ENCODE results near the gene ANKRD33B. TPM values are rescaled to one million over a fixed set of nuclear protein-coding genes. Genes with fewer than 3 reads are reported as not detected.

ANKRD33B gene
- total and polyA plus RNA-seq, 2 of the 13 experiments (the other 11 are each of a cell fraction or from before 2014, with no cell fraction given), result 0.02 TPM; not detected in 1

DNA sequence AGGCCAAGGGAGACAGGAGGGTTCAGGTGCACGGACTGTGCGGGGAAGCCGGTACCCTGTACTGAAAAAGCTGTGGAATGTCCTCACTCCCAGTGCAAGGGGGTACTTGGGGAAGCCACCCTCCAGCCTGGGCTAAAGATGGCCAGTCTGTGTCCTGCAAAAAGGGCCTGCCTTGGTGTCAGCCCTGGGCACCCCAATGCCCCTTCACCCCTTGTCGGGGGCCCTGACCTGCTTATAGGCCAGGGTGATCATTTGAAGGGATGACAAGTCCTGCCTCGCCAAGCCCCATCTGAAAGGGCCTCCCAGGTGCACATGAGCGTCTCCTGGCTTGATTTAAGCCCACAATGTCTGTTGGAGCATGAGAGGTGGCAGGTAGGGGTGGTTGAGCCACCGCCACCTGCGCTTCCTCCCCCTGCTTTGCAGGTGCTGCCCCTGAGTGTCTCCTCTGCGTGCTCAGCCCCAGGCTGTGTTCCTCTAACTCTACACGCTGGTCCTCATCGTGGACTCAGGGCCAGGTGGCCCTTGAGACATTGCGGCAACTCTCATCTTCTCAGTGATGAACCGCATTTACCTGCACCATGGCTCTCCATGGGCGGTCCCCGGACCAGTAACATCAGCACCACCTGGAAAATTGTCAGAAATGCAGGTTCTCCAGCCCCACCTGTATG is 97.0 kb downstream of the ANKRD33B start:
- FAIRE-seq, result no peak
- TF ChIP-seq ZBTB1 (CRISPR knock-in tag; IDR thresholded peaks at IDR 0.05; ENCODE audit: borderline replicate concordance) (no peak), ZNF558 (CRISPR knock-in tag; IDR thresholded peaks at IDR 0.05; ENCODE audit: borderline replicate concordance) (no peak)
- TF ChIP-seq, protein P1, sequence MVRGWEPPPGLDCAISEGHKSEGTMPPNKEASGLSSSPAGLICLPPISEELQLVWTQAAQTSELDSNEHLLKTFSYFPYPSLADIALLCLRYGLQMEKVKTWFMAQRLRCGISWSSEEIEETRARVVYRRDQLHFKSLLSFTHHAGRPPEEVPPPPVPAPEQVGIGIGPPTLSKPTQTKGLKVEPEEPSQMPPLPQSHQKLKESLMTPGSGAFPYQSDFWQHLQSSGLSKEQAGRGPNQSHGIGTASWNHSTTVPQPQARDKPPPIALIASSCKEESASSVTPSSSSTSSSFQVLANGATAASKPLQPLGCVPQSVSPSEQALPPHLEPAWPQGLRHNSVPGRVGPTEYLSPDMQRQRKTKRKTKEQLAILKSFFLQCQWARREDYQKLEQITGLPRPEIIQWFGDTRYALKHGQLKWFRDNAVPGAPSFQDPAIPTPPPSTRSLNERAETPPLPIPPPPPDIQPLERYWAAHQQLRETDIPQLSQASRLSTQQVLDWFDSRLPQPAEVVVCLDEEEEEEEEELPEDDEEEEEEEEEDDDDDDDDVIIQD (CRISPR knock-in tag; IDR thresholded peaks at IDR 0.05; ENCODE audit: low read depth), result no peak
- TF ChIP-seq, protein P2, sequence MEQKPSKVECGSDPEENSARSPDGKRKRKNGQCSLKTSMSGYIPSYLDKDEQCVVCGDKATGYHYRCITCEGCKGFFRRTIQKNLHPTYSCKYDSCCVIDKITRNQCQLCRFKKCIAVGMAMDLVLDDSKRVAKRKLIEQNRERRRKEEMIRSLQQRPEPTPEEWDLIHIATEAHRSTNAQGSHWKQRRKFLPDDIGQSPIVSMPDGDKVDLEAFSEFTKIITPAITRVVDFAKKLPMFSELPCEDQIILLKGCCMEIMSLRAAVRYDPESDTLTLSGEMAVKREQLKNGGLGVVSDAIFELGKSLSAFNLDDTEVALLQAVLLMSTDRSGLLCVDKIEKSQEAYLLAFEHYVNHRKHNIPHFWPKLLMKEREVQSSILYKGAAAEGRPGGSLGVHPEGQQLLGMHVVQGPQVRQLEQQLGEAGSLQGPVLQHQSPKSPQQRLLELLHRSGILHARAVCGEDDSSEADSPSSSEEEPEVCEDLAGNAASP (CRISPR knock-in tag; IDR thresholded peaks at IDR 0.05; ENCODE audit: borderline replicate concordance), result no peak
- TF ChIP-seq, protein P3, sequence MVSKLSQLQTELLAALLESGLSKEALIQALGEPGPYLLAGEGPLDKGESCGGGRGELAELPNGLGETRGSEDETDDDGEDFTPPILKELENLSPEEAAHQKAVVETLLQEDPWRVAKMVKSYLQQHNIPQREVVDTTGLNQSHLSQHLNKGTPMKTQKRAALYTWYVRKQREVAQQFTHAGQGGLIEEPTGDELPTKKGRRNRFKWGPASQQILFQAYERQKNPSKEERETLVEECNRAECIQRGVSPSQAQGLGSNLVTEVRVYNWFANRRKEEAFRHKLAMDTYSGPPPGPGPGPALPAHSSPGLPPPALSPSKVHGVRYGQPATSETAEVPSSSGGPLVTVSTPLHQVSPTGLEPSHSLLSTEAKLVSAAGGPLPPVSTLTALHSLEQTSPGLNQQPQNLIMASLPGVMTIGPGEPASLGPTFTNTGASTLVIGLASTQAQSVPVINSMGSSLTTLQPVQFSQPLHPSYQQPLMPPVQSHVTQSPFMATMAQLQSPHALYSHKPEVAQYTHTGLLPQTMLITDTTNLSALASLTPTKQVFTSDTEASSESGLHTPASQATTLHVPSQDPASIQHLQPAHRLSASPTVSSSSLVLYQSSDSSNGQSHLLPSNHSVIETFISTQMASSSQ (IDR thresholded peaks at IDR 0.05; ENCODE audit: low read depth), result no peak
- TF ChIP-seq, protein P3 (CRISPR knock-in tag; IDR thresholded peaks at IDR 0.05; ENCODE audit: borderline replicate concordance), result no peak
- TF ChIP-seq, protein P4, sequence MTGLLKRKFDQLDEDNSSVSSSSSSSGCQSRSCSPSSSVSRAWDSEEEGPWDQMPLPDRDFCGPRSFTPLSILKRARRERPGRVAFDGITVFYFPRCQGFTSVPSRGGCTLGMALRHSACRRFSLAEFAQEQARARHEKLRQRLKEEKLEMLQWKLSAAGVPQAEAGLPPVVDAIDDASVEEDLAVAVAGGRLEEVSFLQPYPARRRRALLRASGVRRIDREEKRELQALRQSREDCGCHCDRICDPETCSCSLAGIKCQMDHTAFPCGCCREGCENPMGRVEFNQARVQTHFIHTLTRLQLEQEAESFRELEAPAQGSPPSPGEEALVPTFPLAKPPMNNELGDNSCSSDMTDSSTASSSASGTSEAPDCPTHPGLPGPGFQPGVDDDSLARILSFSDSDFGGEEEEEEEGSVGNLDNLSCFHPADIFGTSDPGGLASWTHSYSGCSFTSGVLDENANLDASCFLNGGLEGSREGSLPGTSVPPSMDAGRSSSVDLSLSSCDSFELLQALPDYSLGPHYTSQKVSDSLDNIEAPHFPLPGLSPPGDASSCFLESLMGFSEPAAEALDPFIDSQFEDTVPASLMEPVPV (CRISPR knock-in tag; IDR thresholded peaks at IDR 0.05), result no peak
- TF ChIP-seq, protein P5, sequence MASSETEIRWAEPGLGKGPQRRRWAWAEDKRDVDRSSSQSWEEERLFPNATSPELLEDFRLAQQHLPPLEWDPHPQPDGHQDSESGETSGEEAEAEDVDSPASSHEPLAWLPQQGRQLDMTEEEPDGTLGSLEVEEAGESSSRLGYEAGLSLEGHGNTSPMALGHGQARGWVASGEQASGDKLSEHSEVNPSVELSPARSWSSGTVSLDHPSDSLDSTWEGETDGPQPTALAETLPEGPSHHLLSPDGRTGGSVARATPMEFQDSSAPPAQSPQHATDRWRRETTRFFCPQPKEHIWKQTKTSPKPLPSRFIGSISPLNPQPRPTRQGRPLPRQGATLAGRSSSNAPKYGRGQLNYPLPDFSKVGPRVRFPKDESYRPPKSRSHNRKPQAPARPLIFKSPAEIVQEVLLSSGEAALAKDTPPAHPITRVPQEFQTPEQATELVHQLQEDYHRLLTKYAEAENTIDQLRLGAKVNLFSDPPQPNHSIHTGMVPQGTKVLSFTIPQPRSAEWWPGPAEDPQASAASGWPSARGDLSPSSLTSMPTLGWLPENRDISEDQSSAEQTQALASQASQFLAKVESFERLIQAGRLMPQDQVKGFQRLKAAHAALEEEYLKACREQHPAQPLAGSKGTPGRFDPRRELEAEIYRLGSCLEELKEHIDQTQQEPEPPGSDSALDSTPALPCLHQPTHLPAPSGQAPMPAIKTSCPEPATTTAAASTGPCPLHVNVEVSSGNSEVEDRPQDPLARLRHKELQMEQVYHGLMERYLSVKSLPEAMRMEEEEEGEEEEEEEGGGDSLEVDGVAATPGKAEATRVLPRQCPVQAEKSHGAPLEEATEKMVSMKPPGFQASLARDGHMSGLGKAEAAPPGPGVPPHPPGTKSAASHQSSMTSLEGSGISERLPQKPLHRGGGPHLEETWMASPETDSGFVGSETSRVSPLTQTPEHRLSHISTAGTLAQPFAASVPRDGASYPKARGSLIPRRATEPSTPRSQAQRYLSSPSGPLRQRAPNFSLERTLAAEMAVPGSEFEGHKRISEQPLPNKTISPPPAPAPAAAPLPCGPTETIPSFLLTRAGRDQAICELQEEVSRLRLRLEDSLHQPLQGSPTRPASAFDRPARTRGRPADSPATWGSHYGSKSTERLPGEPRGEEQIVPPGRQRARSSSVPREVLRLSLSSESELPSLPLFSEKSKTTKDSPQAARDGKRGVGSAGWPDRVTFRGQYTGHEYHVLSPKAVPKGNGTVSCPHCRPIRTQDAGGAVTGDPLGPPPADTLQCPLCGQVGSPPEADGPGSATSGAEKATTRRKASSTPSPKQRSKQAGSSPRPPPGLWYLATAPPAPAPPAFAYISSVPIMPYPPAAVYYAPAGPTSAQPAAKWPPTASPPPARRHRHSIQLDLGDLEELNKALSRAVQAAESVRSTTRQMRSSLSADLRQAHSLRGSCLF (CRISPR knock-in tag; IDR thresholded peaks at IDR 0.05; ENCODE audit: borderline replicate concordance), result no peak

More for the DNA sequence above, 97.0 kb downstream of the ANKRD33B start:
- BruUV-seq (replicated peaks), result no TSS peak
- in situ Hi-C loops (cut with HindIII; ENCODE audit: extremely low pct_ligation_motif_present, low pct_unique_long_range_greater_than_20kb) (no loop called here), intact Hi-C loops (cut with micrococcal nuclease; ENCODE audit: unreplicated experiment) (no loop called here)
- Histone ChIP-seq H2AFZ (ENCODE audit: low read length) (no peak overlapping the region), H3K36me3 (replicated peaks in 1 of 2; ENCODE audit: control insufficient read depth in 1 of 2, insufficient read depth in 2 of 2, low read length in 2 of 2) (no peaks in the 10 kb centered on the region), H3K27me3 (ENCODE audit: control insufficient read depth in 1 of 2, insufficient read depth in 2 of 2, low read length in 2 of 2) (peaks cover 6 to 7% of the 10 kb centered on the region in 2 experiments; a peak in 3 of 5 replicates), H3K9me3 (ENCODE audit: low read length) (no peaks in the 10 kb centered on the region), H3K9ac (ENCODE audit: insufficient read depth, low read depth, low read length) (no peak overlapping the region), H3K4me3 (replicated peaks in 1 of 3; ENCODE audit: insufficient read depth in 1 of 3, low read depth in 2 of 3, low read length in 3 of 3) (no peak overlapping the region), H3K4me2 (ENCODE audit: low read depth, low read length) (no peak overlapping the region), H4K20me1 (ENCODE audit: insufficient read depth, low read length) (no peaks in the 10 kb centered on the region), H3K79me2 (ENCODE audit: insufficient read depth, low read length) (no peaks in the 10 kb centered on the region), H3K4me1 (ENCODE audit: insufficient read depth, low read length) (peaks cover 9% of the 10 kb centered on the region; the same call in 1 of the 2 replicates), H3K27ac (ENCODE audit: extremely low read length, insufficient read depth, low read length) (no peak overlapping the region)
- ATAC-seq (no peak), DNase-seq (ENCODE audit: low spot score) (no peak)
- POLR2A ChIA-PET, result no interaction called here
- CTCF ChIA-PET (ENCODE audit: low intra/inter-chr PET ratio, low total read pairs), result no interaction called here
- WGBS (ENCODE audit: low lambda C conversion rate), result 43% methylated on average over 5 of the region's 15 CpGs
